Breast epithelium (tissue), 3 donors: ENCODE measurements around the gene COL5A3.

Experiments used
- POLR2AphosphoS5 ChIP-seq, 3 donors: sonication (generic); formaldehyde crosslinking; IDR thresholded peaks; one replicate each; pipeline ENCODE4 v1.6.1; 2017; ENCODE audit warnings: antibody characterized with exemption in 3 of 3
- TF ChIP-seq, protein P1 (sequence below), 3 donors: fragments of 450-650 bp; IDR thresholded peaks; one replicate each; pipeline ENCODE4 v1.5.1; 2016 to 2017; ENCODE audit warnings: antibody characterized with exemption in 3 of 3, mild to moderate bottlenecking in 3 of 3, moderate library complexity in 3 of 3

DNA sequence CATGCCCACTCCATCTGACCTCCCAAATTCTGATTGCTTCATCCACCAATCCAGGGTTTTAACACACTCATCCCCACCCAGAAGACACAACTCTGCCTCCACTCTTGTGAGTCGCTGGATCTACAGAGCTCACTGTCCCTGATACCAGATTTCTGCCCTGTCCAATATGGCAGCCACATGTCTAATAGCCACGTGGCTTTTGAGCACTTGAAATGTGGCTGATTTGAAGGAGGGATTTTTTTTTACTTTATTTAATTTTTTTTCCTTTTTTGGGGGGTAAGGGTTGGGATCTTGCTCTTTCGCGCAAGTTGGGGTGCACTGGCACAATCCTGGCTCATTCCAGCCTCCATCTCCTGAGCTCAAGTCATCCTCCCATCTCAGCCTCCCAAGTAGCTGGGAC lies 49.2 kb downstream of the COL5A3 start:
- TF ChIP-seq, protein P1, sequence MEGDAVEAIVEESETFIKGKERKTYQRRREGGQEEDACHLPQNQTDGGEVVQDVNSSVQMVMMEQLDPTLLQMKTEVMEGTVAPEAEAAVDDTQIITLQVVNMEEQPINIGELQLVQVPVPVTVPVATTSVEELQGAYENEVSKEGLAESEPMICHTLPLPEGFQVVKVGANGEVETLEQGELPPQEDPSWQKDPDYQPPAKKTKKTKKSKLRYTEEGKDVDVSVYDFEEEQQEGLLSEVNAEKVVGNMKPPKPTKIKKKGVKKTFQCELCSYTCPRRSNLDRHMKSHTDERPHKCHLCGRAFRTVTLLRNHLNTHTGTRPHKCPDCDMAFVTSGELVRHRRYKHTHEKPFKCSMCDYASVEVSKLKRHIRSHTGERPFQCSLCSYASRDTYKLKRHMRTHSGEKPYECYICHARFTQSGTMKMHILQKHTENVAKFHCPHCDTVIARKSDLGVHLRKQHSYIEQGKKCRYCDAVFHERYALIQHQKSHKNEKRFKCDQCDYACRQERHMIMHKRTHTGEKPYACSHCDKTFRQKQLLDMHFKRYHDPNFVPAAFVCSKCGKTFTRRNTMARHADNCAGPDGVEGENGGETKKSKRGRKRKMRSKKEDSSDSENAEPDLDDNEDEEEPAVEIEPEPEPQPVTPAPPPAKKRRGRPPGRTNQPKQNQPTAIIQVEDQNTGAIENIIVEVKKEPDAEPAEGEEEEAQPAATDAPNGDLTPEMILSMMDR (IDR thresholded peaks at IDR 0.05), result no peak
- TF ChIP-seq POLR2AphosphoS5 (IDR thresholded peaks at IDR 0.05), result no peak
